Measurements from ENCODE around the gene GNB2.

- TF ChIP-seq POU2F2 (IDR thresholded peaks at IDR 0.05; ENCODE audit: low read depth, low read length) (no peak), POLR2A (IDR thresholded peaks at IDR 0.05; ENCODE audit: low read depth, low read length) (no peak), POLR2AphosphoS5 (IDR thresholded peaks at IDR 0.05; ENCODE audit: low read depth, low read length) (no peak), TAF1 (IDR thresholded peaks at IDR 0.05; ENCODE audit: low read depth, low read length) (no peak)
Observed at GRCh38 chr7:100710452-100710851, 36.9 kb downstream of the GNB2 start.
